Measurements from ENCODE around the gene TPCN1.

TPCN1 gene

GRCh38 chr12:113318900-113319628 is 97.8 kb downstream of the TPCN1 start:
- no peak for DNase-seq

GRCh38 chr12:113320401-113320800 is 99.1 kb downstream of the TPCN1 start:
- no peak for DNase-seq

GRCh38 chr12:113322343-113322742 is 101.1 kb downstream of the TPCN1 start:
- DNase-seq, result no peak

- no peak for DNase-seq
These were observed 104.7 kb downstream of the TPCN1 start for GRCh38 chr12:113325916-113326315.

GRCh38 chr12:113326775-113327395 is 105.6 kb downstream of the TPCN1 start:
- no peak for DNase-seq

- DNase-seq, result no peak
These were observed 107.2 kb downstream of the TPCN1 start for GRCh38 chr12:113328368-113328889.

- DNase-seq, result no peak
These were observed 107.9 kb downstream of the TPCN1 start for GRCh38 chr12:113329022-113329790.

- DNase-seq, result no peak
These were observed 108.6 kb downstream of the TPCN1 start for GRCh38 chr12:113329791-113330417.

GRCh38 chr12:113330505-113330904 is 109.2 kb downstream of the TPCN1 start:
- no peak for DNase-seq

GRCh38 chr12:113332688-113333417 is 111.6 kb downstream of the TPCN1 start:
- no peak for DNase-seq

- DNase-seq, result no peak
These were observed 112.1 kb downstream of the TPCN1 start for GRCh38 chr12:113333418-113333750.

- DNase-seq, result no peak
These were observed 112.9 kb downstream of the TPCN1 start for GRCh38 chr12:113333877-113334785.

GRCh38 chr12:113334786-113335539 is 113.7 kb downstream of the TPCN1 start, which contains the start of gene SLC8B1:
SLC8B1 (minus strand) TSS chr12:113335109; CDS start chr12:113332878, 2,231 bp downstream.
- DNase-seq, result peak; percentile 76

- DNase-seq, result no peak
These were observed 118.3 kb downstream of the TPCN1 start for GRCh38 chr12:113339540-113339939.

- no peak for DNase-seq
These were observed 118.8 kb downstream of the TPCN1 start for GRCh38 chr12:113340061-113340460.

GRCh38 chr12:113341535-113341934 is 120.3 kb downstream of the TPCN1 start:
- DNase-seq, result no peak

- no peak for DNase-seq
These were observed 124.1 kb downstream of the TPCN1 start for GRCh38 chr12:113345318-113345717.

GRCh38 chr12:113346353-113346752 is 125.1 kb downstream of the TPCN1 start:
- DNase-seq, result no peak

- DNase-seq, result no peak
These were observed 125.8 kb downstream of the TPCN1 start for GRCh38 chr12:113347107-113347506.

- DNase-seq, result no peak
These were observed 126.6 kb downstream of the TPCN1 start for GRCh38 chr12:113347892-113348291.

Measured in NCI-H146 (cell line).